PC-3 (cell line): ENCODE measurements around the gene CIC. TPM values are rescaled to one million over a fixed set of nuclear protein-coding genes. Genes with fewer than 3 reads are reported as not detected.

Source experiments
- ATAC-seq: fragments of 200-7000 bp; cut with Tn5 transposase; 2 replicates; pipeline ENCODE4 v1.9.1; 2020; ENCODE audit warnings: mild to moderate bottlenecking, moderate library complexity
- BruUV-seq: library from RNA; stranded (reverse); fragments of 400-500 nt; replicated peaks from 2 replicates; lab custom pipeline; 2021; lab: Mats Ljungman, UMichigan
- CTCF ChIA-PET: fragments of 300-600 bp; sonication (Branson Sonifier 250); formaldehyde crosslinking; loops from one replicate; lab custom pipeline; 2022; ENCODE audit warnings: antibody characterized with exemption; lab: Charles Lee
- POLR2A ChIA-PET: fragments of 300-600 bp; sonication (Branson Sonifier 250); formaldehyde crosslinking; loops from one replicate; lab custom pipeline; 2022; ENCODE audit warnings: antibody characterized with exemption; ENCODE audit not compliant: unreplicated experiment; lab: Charles Lee
- DNase-seq: peaks from one replicate; pipeline ENCODE4 v3.0.0-alpha.2; 2015
- H2AFZ ChIP-seq: fragments of 300-600 bp; sonication (generic); 2 replicates; pipeline ENCODE4 v1.6.0; 2016; ENCODE audit warnings: antibody characterized with exemption, low read length
- H3F3A ChIP-seq: fragments of 300-600 bp; sonication (generic); one replicate; pipeline ENCODE4 v1.6.0; 2017; ENCODE audit warnings: antibody characterized with exemption, low read length, control low read depth, mild to moderate bottlenecking; ENCODE audit not compliant: unreplicated experiment
- H3K27ac ChIP-seq: fragments of 300-600 bp; sonication (generic); 2 replicates; pipeline ENCODE4 v1.5.1; 2016; ENCODE audit warnings: mild to moderate bottlenecking, low read length
- H3K27me3 ChIP-seq: fragments of 300-600 bp; sonication (generic); 2 replicates; pipeline ENCODE4 v1.6.1; 2016; ENCODE audit warnings: low read length, mixed read lengths
- H3K36me3 ChIP-seq: fragments of 300-600 bp; sonication (generic); 2 replicates; pipeline ENCODE4 v1.6.1; 2016; ENCODE audit warnings: low read depth, mixed run types, low read length, mixed read lengths
- H3K4me1 ChIP-seq: fragments of 300-600 bp; sonication (generic); 2 replicates; pipeline ENCODE4 v1.5.1; 2016; ENCODE audit warnings: low read length; ENCODE audit not compliant: insufficient read depth
- H3K4me2 ChIP-seq: fragments of 300-600 bp; sonication (generic); 2 replicates; pipeline ENCODE4 v1.6.0; 2016; ENCODE audit warnings: low read length
- H3K4me3 ChIP-seq: fragments of 300-600 bp; sonication (generic); 2 replicates; pipeline ENCODE4 v1.5.1; 2016; ENCODE audit warnings: mild to moderate bottlenecking, low read length, mixed read lengths
- H3K79me2 ChIP-seq: fragments of 300-600 bp; sonication (generic); 2 replicates; pipeline ENCODE4 v1.6.1; 2017; ENCODE audit warnings: low read length, mixed read lengths
- H3K9ac ChIP-seq: fragments of 300-600 bp; sonication (generic); 2 replicates; pipeline ENCODE4 v1.6.0; 2016; ENCODE audit warnings: mild to moderate bottlenecking, low read length
- H3K9me2 ChIP-seq: fragments of 300-600 bp; sonication (generic); replicated peaks from 2 replicates; pipeline ENCODE4 v1.6.1; 2016; ENCODE audit warnings: mixed run types, low read length, mixed read lengths
- H3K9me3 ChIP-seq: fragments of 300-600 bp; sonication (generic); 2 replicates; pipeline ENCODE4 v1.6.1; 2016; ENCODE audit warnings: low read length, mixed read lengths
- H4K20me1 ChIP-seq: fragments of 300-600 bp; sonication (generic); 2 replicates; pipeline ENCODE4 v1.6.1; 2016; ENCODE audit warnings: low read length, mixed read lengths
- EZH2 ChIP-seq: fragments of 300-600 bp; sonication (generic); IDR thresholded peaks from one replicate; pipeline ENCODE4 v1.6.1; 2017; ENCODE audit warnings: antibody characterized with exemption, mild to moderate bottlenecking, low read length; ENCODE audit not compliant: unreplicated experiment
- EZH2phosphoT487 ChIP-seq: fragments of 300-600 bp; sonication (generic); IDR thresholded peaks from 2 replicates; pipeline ENCODE4 v1.6.1; 2018; ENCODE audit warnings: mild to moderate bottlenecking, antibody characterized with exemption, low read length, borderline replicate concordance
- intact Hi-C: fragments of 100-400 bp; cut with micrococcal nuclease; formaldehyde crosslinking; loops from 2 replicates; pipeline ENCODE4 v1.9.0; 2023
- total RNA-seq: library from RNA; depleted of rRNA; stranded (reverse); fragments of >200 nt; gene quantifications from 2 replicates; pipeline ENCODE4 v1.2.3, GENCODE V29; 2014
- TF ChIP-seq, protein P1 (sequence below): fragments of 300-600 bp; sonication (generic); conservative IDR thresholded peaks from 2 replicates; pipeline ENCODE4 v1.5.1; 2017; ENCODE audit warnings: antibody characterized with exemption, low read depth, mild to moderate bottlenecking, low read length

The CIC gene
- total RNA-seq, 1 experiment from 2014 or later, result 9.8 TPM

DNA sequence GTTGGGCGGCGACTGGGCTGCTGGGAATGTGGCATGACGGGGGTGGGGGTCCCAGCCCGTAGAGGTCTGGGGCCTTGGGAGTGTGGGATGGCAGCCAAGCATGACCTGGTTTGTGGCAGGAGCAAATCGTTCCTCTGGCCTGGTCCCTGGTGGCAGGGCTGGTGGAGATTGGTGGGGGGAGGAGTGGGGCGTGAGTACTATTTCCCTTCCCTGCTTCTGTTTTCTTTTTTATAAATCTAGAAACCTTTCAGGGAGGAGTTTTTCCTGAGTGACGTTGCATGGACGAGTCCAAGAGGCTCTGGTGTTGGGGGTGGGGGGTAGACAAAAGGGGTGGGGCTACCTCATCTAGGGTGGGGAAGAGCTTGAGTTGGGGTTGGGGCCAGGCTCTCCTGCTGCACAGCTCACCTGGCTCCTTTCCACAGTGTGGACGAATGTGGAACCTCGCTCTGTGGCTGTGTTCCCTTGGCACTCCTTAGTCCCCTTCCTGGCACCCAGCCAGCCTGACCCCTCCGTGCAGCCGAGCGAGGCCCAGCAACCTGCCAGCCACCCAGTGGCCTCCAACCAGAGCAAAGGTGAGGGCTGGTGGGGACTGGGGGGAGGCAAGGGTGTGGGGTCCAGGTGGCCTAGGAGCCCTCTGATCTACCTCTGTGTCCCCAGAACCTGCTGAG lies 17.4 kb downstream of the CIC start:
- no peak overlapping the region for H3K4me3 ChIP-seq

DNA sequence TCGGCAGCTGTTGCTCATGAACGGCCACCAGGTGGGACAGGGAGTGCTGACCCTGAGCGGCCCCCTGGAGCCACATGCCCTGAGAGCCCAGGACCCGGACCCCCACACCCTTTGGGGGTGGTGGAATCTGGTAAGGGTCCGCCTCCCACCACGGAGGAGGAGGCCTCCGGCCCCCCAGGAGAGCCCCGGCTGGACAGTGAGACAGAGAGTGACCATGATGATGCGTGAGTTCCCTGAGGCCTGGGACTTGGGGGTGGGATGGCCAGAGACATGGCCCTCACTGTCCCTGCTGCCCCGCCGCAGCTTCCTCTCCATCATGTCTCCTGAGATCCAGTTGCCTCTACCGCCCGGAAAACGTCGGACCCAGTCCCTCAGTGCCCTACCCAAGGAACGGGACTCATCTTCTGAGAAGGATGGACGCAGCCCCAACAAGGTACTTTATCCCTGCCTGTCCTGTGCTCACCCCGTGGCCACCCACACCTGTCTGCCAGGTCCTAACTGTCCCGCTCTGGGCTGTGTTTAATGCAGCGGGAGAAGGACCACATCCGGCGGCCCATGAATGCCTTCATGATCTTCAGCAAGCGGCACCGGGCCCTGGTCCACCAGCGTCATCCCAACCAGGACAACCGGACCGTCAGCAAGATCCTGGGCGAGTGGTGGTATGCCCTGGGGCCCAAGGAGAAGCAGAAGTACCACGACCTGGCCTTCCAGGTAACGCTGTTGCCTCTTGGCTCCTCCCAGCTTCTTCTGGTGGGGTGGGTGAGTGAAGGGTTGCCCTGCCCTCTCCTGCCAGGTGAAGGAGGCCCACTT lies 18.2 kb downstream of the CIC start:
- no peaks in the 10 kb centered on the region for H4K20me1 ChIP-seq
- ChIA-PET CTCF (no interaction called here), POLR2A (no interaction called here)
- no TSS peak for BruUV-seq
- no peaks in the 10 kb centered on the region for H3K27me3 ChIP-seq
- DNase-seq (no peak), ATAC-seq (no peak)
- H3F3A ChIP-seq, result no peaks in the 10 kb centered on the region
- H3K9me2 ChIP-seq, result no peaks in the 10 kb centered on the region
- H3K4me2 ChIP-seq, result no peak overlapping the region
- no peaks in the 10 kb centered on the region for H3K36me3 ChIP-seq
- no peaks in the 10 kb centered on the region for H3K9me3 ChIP-seq
- H3K27ac ChIP-seq, result no peak overlapping the region
- H3K4me3 ChIP-seq, result no peak overlapping the region
- TF ChIP-seq EZH2phosphoT487 (no peak), EZH2 (no peak)
- TF ChIP-seq, protein P1, sequence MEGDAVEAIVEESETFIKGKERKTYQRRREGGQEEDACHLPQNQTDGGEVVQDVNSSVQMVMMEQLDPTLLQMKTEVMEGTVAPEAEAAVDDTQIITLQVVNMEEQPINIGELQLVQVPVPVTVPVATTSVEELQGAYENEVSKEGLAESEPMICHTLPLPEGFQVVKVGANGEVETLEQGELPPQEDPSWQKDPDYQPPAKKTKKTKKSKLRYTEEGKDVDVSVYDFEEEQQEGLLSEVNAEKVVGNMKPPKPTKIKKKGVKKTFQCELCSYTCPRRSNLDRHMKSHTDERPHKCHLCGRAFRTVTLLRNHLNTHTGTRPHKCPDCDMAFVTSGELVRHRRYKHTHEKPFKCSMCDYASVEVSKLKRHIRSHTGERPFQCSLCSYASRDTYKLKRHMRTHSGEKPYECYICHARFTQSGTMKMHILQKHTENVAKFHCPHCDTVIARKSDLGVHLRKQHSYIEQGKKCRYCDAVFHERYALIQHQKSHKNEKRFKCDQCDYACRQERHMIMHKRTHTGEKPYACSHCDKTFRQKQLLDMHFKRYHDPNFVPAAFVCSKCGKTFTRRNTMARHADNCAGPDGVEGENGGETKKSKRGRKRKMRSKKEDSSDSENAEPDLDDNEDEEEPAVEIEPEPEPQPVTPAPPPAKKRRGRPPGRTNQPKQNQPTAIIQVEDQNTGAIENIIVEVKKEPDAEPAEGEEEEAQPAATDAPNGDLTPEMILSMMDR, result no peak
- H3K4me1 ChIP-seq, result no peaks in the 10 kb centered on the region
- intact Hi-C loops, result no loop called here
- H3K79me2 ChIP-seq, result no peaks in the 10 kb centered on the region
- H2AFZ ChIP-seq, result no peak overlapping the region
- no peak overlapping the region for H3K9ac ChIP-seq

More for the DNA sequence above, 17.4 kb downstream of the CIC start:
- intact Hi-C loops, result no loop called here
- no TSS peak for BruUV-seq
- no peaks in the 10 kb centered on the region for H4K20me1 ChIP-seq
- H2AFZ ChIP-seq, result no peak overlapping the region
- no peaks in the 10 kb centered on the region for H3K9me2 ChIP-seq
- ChIA-PET POLR2A (no interaction called here), CTCF (no interaction called here)
- ATAC-seq (no peak), DNase-seq (no peak)
- H3K4me2 ChIP-seq, result no peak overlapping the region
- no peaks in the 10 kb centered on the region for H3K4me1 ChIP-seq
- no peaks in the 10 kb centered on the region for H3K36me3 ChIP-seq
- no peaks in the 10 kb centered on the region for H3K79me2 ChIP-seq
- no peaks in the 10 kb centered on the region for H3K9me3 ChIP-seq
- no peak overlapping the region for H3K9ac ChIP-seq
- H3F3A ChIP-seq, result no peaks in the 10 kb centered on the region
- TF ChIP-seq EZH2phosphoT487 (no peak), EZH2 (no peak)
- TF ChIP-seq, protein P1, result no peak
- no peak overlapping the region for H3K27ac ChIP-seq
- no peaks in the 10 kb centered on the region for H3K27me3 ChIP-seq

DNA sequence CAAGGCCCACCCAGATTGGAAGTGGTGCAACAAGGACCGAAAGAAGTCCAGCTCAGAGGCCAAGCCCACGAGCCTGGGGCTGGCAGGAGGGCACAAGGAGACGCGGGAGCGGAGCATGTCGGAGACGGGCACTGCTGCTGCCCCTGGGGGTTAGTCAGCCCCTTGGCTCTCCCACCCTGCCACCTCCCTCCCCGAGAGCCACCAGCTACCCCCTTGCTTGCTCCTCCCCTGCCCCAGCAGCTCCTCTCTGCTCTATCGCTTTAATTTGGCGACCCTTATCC lies 18.7 kb downstream of the CIC start:
- no peak overlapping the region for H3K4me3 ChIP-seq
- intact Hi-C loops, result no loop called here
- no peaks in the 10 kb centered on the region for H3K27me3 ChIP-seq
- H3K9me3 ChIP-seq, result no peaks in the 10 kb centered on the region
- H2AFZ ChIP-seq, result no peak overlapping the region
- no peak for TF ChIP-seq EZH2phosphoT487
- TF ChIP-seq EZH2, result no peak
- TF ChIP-seq, protein P1, result no peak
- no peaks in the 10 kb centered on the region for H3K36me3 ChIP-seq
- H4K20me1 ChIP-seq, result no peaks in the 10 kb centered on the region
- H3K9ac ChIP-seq, result no peak overlapping the region
- no peak overlapping the region for H3K4me2 ChIP-seq
- POLR2A ChIA-PET, result no interaction called here
- H3K9me2 ChIP-seq, result no peaks in the 10 kb centered on the region
- H3K79me2 ChIP-seq, result no peaks in the 10 kb centered on the region
- H3K27ac ChIP-seq, result no peak overlapping the region
- no peaks in the 10 kb centered on the region for H3F3A ChIP-seq
- no peak for ATAC-seq
- no TSS peak for BruUV-seq
- CTCF ChIA-PET, result no interaction called here
- no peak for DNase-seq
- no peaks in the 10 kb centered on the region for H3K4me1 ChIP-seq
